GM19463 (cell line): ENCODE data around the gene DOK4.
A peak's percentile ranks its signal among the peaks of the same experiment; 100 is the strongest.

Source experiments
- ATAC-seq: cut with Tn5 transposase; IDR thresholded peaks from one replicate; pipeline ENCODE4 v1.9.1; 2021; ENCODE audit warnings: mild to moderate bottlenecking, moderate library complexity; ENCODE audit not compliant: unreplicated experiment

Gene DOK4

DNA sequence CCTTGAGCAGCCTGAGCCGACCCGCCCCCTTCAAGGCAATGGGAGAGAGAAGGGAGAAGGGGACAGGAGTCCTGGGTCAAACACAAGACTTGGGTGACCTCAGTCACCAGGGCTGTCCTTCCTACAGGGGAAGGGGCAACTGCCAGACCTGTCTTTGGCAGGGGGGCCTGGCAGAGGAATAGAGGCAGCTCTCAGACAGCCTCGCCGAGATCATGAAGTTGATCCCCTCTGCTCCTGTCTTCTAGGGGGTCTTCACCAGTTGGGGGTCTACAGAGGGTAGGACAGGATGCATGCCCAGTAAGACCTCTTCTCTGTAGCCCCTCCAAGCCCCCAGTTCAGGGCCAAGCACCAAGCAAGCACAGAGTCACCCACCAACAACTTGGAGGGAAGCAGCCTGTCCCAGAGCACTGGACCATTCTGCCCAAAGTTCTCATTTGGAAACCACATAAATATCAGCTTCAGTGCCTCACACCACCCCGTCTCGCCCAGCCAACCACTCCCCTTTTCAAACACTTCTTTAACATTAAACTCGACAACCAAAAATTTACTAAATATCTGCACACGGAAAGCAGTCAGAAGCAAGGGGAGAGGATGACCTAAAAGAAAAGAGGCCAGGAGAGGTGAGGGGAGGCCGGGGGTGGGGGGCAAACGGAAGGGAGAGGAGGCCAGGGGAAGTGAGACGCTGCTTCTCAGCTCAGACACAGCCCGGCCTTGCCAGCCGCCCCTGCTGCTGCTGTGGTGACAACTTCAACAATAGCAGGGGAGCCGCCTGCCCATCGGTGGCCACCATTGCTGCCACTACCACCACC is 7.7 kb downstream of the DOK4 start:
- ATAC-seq: no peak

GRCh38 chr16:57477531-57478202 is 8.6 kb downstream of the DOK4 start:
- ATAC-seq: no peak

- no peak for ATAC-seq
Measured at GRCh38 chr16:57476546-57477410, 9.5 kb downstream of the DOK4 start.

- peak; percentile 98 for ATAC-seq
Measured at GRCh38 chr16:57475711-57476339, 10.5 kb downstream of the DOK4 start.

- no peak for ATAC-seq
Measured at GRCh38 chr16:57474671-57475661, 11.3 kb downstream of the DOK4 start.

GRCh38 chr16:57473906-57474305 is 12.4 kb downstream of the DOK4 start:
- no peak for ATAC-seq

GRCh38 chr16:57473176-57473840 is 13.0 kb downstream of the DOK4 start:
- ATAC-seq: no peak

- ATAC-seq: no peak
Measured at GRCh38 chr16:57472665-57473060, 13.6 kb downstream of the DOK4 start.

GRCh38 chr16:57471852-57472664 is 14.2 kb downstream of the DOK4 start:
- ATAC-seq: no peak

DNA sequence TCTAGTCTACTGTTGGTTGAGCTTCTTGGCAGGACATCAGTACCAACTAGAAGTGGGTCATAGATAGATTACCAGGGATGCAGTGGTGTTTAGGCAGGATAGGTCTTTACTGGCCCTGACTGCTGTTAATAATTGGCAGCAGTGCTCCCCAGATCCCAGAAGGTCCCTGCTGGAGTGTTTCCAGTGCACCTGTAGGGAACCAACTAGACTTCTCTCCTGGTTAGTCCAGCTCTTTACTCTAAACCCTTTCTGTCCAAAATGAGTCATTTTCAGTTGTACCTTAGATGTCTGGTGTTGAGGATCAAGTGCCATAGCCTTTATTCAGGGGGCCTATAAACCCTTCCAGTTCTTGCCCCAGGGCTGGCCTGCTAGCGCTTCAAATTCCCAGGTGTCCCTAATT is 15.1 kb downstream of the DOK4 start:
- ATAC-seq: no peak

DNA sequence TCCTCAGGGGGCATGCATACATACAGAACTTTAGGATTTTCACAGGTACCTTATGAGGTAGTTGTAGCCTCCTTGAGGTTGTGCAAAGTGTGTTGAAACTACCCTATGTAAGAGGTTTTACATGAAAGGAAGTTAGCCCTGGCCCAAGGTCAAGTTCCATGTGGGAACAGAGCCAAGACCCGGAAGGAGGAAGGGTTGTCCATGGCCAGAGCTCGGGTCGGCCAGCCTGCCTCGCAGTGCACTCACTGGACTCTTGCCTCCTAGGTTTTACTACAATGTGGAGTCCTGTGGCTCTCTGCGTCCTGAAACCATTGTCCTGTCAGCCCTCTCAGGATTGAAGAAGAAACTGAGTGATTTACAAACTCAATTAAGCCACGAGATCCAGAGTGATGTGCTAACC is 15.6 kb downstream of the DOK4 start:
- no peak for ATAC-seq

DNA sequence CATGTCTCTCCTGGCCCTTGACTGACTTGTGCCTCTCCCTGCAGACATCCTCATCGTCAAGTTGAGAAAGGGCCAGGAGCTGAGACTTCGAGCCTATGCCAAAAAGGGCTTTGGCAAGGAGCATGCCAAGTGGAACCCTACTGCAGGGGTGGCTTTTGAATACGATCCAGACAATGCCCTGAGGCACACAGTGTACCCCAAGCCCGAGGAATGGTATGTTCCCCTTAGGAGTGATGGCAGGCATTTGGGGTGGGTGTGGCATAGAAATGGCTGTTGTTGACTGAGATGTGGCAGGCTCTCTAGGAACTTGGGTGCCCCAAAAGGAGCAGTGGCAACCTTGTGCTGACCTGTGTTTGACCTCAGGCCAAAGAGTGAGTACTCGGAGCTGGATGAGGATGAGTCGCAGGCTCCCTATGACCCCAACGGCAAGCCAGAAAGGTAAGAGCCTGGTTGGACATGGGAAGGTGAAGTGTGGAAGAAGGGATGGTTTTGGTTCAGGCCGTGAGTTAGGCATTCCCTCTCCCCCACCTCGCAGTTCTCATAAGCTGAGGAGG is 16.3 kb downstream of the DOK4 start:
- ATAC-seq: no peak

DNA sequence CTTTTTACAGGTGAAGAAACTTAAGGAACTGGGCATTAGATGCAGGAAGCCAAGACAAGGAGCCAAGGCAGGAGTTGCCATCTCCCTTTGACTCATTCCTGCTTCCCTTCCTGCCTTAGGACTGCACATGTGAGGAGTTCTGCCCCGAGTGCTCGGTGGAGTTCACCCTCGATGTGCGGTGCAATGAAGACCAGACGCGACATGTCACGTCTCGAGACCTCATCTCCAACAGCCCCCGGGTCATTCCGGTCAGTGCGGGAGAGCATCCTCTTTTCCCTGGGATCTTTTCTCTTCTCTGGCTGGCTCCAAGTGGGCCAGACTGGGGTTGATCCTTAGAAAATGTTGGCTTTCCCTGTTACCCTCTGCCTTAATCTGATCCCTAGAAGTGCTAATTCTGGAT is 17.2 kb downstream of the DOK4 start:
- ATAC-seq: no peak

DNA sequence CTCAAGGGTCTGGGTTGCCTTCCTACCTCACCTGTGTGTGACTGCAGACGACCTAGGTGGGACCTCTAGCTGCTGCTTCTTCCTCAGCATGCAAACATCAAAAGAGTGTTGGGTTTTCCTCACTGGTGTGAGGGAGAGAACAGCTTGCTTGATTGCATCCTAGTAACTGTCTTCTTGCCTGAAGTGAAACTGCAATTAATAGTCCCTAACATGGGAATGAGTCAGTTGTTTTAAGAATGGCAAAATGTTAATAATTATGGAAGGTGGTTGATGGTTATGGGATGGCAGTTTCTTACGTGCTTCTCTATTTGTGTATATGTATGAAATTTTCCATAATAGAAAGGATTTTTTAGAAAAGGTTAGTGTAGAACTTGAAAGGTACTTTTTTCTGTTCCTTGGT is 17.9 kb downstream of the DOK4 start:
- ATAC-seq: no peak

- ATAC-seq: no peak
Measured at GRCh38 chr16:57464523-57464922, 21.8 kb downstream of the DOK4 start.

DNA sequence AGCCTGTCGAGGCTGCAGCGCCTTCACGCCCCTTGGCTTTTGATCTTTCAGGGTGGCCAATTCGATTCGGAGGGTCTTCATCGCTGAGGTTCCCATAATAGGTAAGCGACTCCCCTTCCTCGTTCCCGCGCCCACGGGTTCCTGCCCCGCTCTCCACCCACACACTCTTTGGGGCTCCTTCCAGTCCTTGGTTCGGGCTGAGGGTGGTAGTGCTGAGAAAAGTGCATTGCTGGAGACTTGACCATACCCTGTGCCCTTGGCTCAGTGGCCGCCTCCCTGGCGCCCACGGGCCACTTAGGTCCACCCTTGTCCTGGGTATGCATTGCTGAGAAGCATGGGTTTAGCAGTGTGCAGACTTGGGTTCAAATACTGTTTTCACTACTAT is 23.3 kb downstream of the DOK4 start:
- no peak for ATAC-seq

- peak; percentile 95 for ATAC-seq
Measured at GRCh38 chr16:57462209-57462977, 23.9 kb downstream of the DOK4 start, which contains the start of gene POLR2C. POLR2C (plus strand) TSS chr16:57462679; CDS start chr16:57462725, 46 bp downstream.
